Activated CD4-positive, alpha-beta T cell treated with anti-CD3 and anti-CD28 coated beads, Interleukin-2, Interleukin-4, amounts not matched to agents 100 ng/mL and 50 ng/mL, durations not matched to agents 16 hours and 8 hours (primary cell): ENCODE results near the gene GALNT2.

Source experiments
- DNase-seq: peaks from one replicate; pipeline ENCODE4 v3.0.0-alpha.2; 2020; ENCODE audit warnings: low spot score

The GALNT2 gene

GRCh38 chr1:230129341-230129740 lies 62.3 kb downstream of the GALNT2 start:
- DNase-seq: no peak

- DNase-seq: no peak
Observed at GRCh38 chr1:230130172-230130944, 63.3 kb downstream of the GALNT2 start.

GRCh38 chr1:230131457-230131856 lies 64.4 kb downstream of the GALNT2 start:
- no peak for DNase-seq

- no peak for DNase-seq
Observed at GRCh38 chr1:230132758-230133157, 65.7 kb downstream of the GALNT2 start.

GRCh38 chr1:230135726-230136125 lies 68.7 kb downstream of the GALNT2 start:
- no peak for DNase-seq

GRCh38 chr1:230136453-230137336 lies 69.7 kb downstream of the GALNT2 start:
- no peak for DNase-seq

GRCh38 chr1:230137337-230137815 lies 70.3 kb downstream of the GALNT2 start:
- no peak for DNase-seq

- DNase-seq: no peak
Observed at GRCh38 chr1:230138561-230139239, 71.7 kb downstream of the GALNT2 start.

GRCh38 chr1:230139315-230139714 lies 72.3 kb downstream of the GALNT2 start:
- DNase-seq: no peak

- no peak for DNase-seq
Observed at GRCh38 chr1:230139741-230140140, 72.7 kb downstream of the GALNT2 start.

- DNase-seq: no peak
Observed at GRCh38 chr1:230140221-230141020, 73.4 kb downstream of the GALNT2 start.

GRCh38 chr1:230141021-230141648 lies 74.1 kb downstream of the GALNT2 start:
- no peak for DNase-seq

GRCh38 chr1:230141797-230142607 lies 75.0 kb downstream of the GALNT2 start:
- DNase-seq: no peak

GRCh38 chr1:230142608-230143210 lies 75.7 kb downstream of the GALNT2 start:
- no peak for DNase-seq

- DNase-seq: no peak
Observed at GRCh38 chr1:230143534-230143933, 76.5 kb downstream of the GALNT2 start.

GRCh38 chr1:230144010-230144614 lies 77.1 kb downstream of the GALNT2 start:
- DNase-seq: no peak

GRCh38 chr1:230144758-230145504 lies 77.9 kb downstream of the GALNT2 start:
- DNase-seq: no peak

GRCh38 chr1:230145505-230145899 lies 78.5 kb downstream of the GALNT2 start:
- DNase-seq: no peak
